HepG2 (cell line): ENCODE data around the gene FAM117A. TPM values are rescaled to one million over a fixed set of nuclear protein-coding genes. Genes with fewer than 3 reads are reported as not detected.

Experiments
- CENPT ChIP-seq: sonication (generic); formaldehyde crosslinking; IDR thresholded peaks from 2 replicates; pipeline ENCODE4 v1.8.0; 2022; ENCODE audit warnings: low read depth, mild to moderate bottlenecking, moderate library complexity, missing genetic modification reagents
- GPN1 ChIP-seq: sonication (generic); formaldehyde crosslinking; IDR thresholded peaks from 2 replicates; pipeline ENCODE4 v1.5.1; 2020; ENCODE audit warnings: missing genetic modification reagents, borderline replicate concordance
- GZF1 ChIP-seq: sonication (generic); formaldehyde crosslinking; IDR thresholded peaks from 2 replicates; pipeline ENCODE4 v1.5.1; 2020; ENCODE audit warnings: mild to moderate bottlenecking, missing genetic modification reagents
- HOXA3 ChIP-seq: sonication (generic); formaldehyde crosslinking; IDR thresholded peaks from 2 replicates; pipeline ENCODE4 v1.5.0; 2020; ENCODE audit warnings: missing genetic modification reagents
- IKZF5 ChIP-seq: IDR thresholded peaks from 2 replicates; pipeline ENCODE4 v1.6.1; 2018; ENCODE audit warnings: missing genetic modification reagents, mild to moderate bottlenecking, missing compliant biosample characterization
- KDM5B ChIP-seq: sonication (generic); formaldehyde crosslinking; IDR thresholded peaks from 2 replicates; pipeline ENCODE4 v1.4.0; 2020; ENCODE audit warnings: missing genetic modification reagents, mild to moderate bottlenecking, borderline replicate concordance
- MIXL1 ChIP-seq: IDR thresholded peaks from 2 replicates; pipeline ENCODE4 v1.6.1; 2016
- MLX ChIP-seq: IDR thresholded peaks from 2 replicates; pipeline ENCODE4 v1.6.1; 2016
- MXD4 ChIP-seq: IDR thresholded peaks from 2 replicates; pipeline ENCODE4 v1.6.1; 2016; ENCODE audit warnings: mild to moderate bottlenecking, missing biosample characterization, missing genetic modification reagents
- SNAI1 ChIP-seq: sonication (generic); formaldehyde crosslinking; IDR thresholded peaks from 2 replicates; pipeline ENCODE4 v1.5.0; 2020; ENCODE audit warnings: mild to moderate bottlenecking, missing genetic modification reagents, borderline replicate concordance
- YEATS2 ChIP-seq: sonication (generic); formaldehyde crosslinking; IDR thresholded peaks from 2 replicates; pipeline ENCODE4 v1.4.0; 2020; ENCODE audit warnings: missing genetic modification reagents, borderline replicate concordance
- ZNF558 ChIP-seq: sonication (generic); formaldehyde crosslinking; IDR thresholded peaks from 2 replicates; pipeline ENCODE4 v1.9.0; 2022; ENCODE audit warnings: mild to moderate bottlenecking, missing genetic modification reagents, borderline replicate concordance
- polyA plus RNA-seq, 8 experiments: library from polyadenylated mRNA; depleted of rRNA in 3 of 8; stranded (reverse) in 7 of 8; unstranded in 1 of 8; fragments of >200 nt; fragmentation: Illumina TruSeq in 4 of 8; extraction: Trizol in 4 of 8; gene quantifications; 2 replicates each; pipeline versions ENCODE4 v1.2.1 to v1.2.3, GENCODE V29; 2011 to 2016; ENCODE audit warnings: low read depth in 4 of 8, missing spikeins in 1 of 8, mixed read lengths in 1 of 8; ENCODE audit not compliant: insufficient read depth in 1 of 8
- total RNA-seq, 5 experiments: library from RNA; depleted of rRNA; stranded (reverse); fragments of >200 nt; fragmentation: Illumina TruSeq; extraction: Trizol; gene quantifications; 2 replicates each; pipeline ENCODE4 v1.2.3, GENCODE V29; 2016; ENCODE audit warnings: low read depth in 1 of 5

Gene FAM117A
- total and polyA plus RNA-seq, 2 of the 13 experiments (the other 11 are each of a cell fraction or from before 2014, with no cell fraction given): 12.1 to 19.8 TPM

- TF ChIP-seq CENPT (CRISPR knock-in tag): no peak
- peak; percentile 74; the same call in 1 of the 2 replicates for TF ChIP-seq YEATS2 (CRISPR knock-in tag)
- peak; percentile 81 for TF ChIP-seq MIXL1
- TF ChIP-seq IKZF5 (CRISPR knock-in tag): peak; percentile 66; the same call in 1 of the 2 replicates
- 0 out of 2 replicates have a peak, but pooled peaks have one; percentile 48 for TF ChIP-seq SNAI1
- TF ChIP-seq GPN1 (CRISPR knock-in tag): no peak
- no peak for TF ChIP-seq GZF1
- TF ChIP-seq MXD4 (CRISPR knock-in tag): peak; percentile 35; the same call in 1 of the 2 replicates
- 0 out of 2 replicates have a peak, but pooled peaks have one; percentile 58 for TF ChIP-seq ZNF558 (CRISPR knock-in tag)
- 0 out of 2 replicates have a peak, but pooled peaks have one; percentile 33 for TF ChIP-seq HOXA3
- peak; percentile 76 for TF ChIP-seq MLX (CRISPR knock-in tag)
- TF ChIP-seq KDM5B (CRISPR knock-in tag): 0 out of 2 replicates have a peak, but pooled peaks have one; percentile 4
Measured at GRCh38 chr17:49687878-49688491, 75.9 kb downstream of the FAM117A start (continued).
